OCI-LY7 (cell line): ENCODE data around the gene RHOD. TPM values are rescaled to one million over a fixed set of nuclear protein-coding genes. Genes with fewer than 3 reads are reported as not detected.

Source experiments
- BruUV-seq: library from RNA; stranded (reverse); fragments of 400-500 nt; replicated peaks from 2 replicates; lab custom pipeline; 2021; lab: Mats Ljungman, UMichigan
- CTCF ChIA-PET: fragments of 300-600 bp; sonication (Branson Sonifier 250); formaldehyde crosslinking; loops from one replicate; lab custom pipeline; 2022; ENCODE audit warnings: antibody characterized with exemption; ENCODE audit not compliant: unreplicated experiment; lab: Charles Lee
- POLR2A ChIA-PET: fragments of 300-600 bp; sonication (Branson Sonifier 250); formaldehyde crosslinking; loops from one replicate; lab custom pipeline; 2022; ENCODE audit warnings: antibody characterized with exemption; lab: Charles Lee
- DNase-seq: peaks from one replicate; pipeline ENCODE4 v3.0.0-alpha.2; 2015; ENCODE audit warnings: low spot score
- H2AFZ ChIP-seq: fragments of 200-600 bp; sonication (generic), shearing (Covaris generic); 2 replicates; pipeline ENCODE4 v1.6.1; 2014; ENCODE audit warnings: mild to moderate bottlenecking, antibody characterized with exemption, low read length, moderate library complexity
- H3K27ac ChIP-seq: fragments of 200-600 bp; sonication (generic); 2 replicates; pipeline ENCODE4 v1.5.1; 2014; ENCODE audit warnings: mixed run types, low read depth, mild to moderate bottlenecking, moderate library complexity, low read length, inconsistent platforms; ENCODE audit not compliant: poor library complexity, severe bottlenecking
- H3K36me3 ChIP-seq: fragments of 200-600 bp; sonication (generic); 2 replicates; pipeline ENCODE4 v1.6.1; 2014; ENCODE audit warnings: mild to moderate bottlenecking, antibody characterized with exemption, low read length, moderate library complexity, mixed read lengths; ENCODE audit not compliant: insufficient read depth
- H3K4me1 ChIP-seq: fragments of 200-600 bp; sonication (generic); 2 replicates; pipeline ENCODE4 v1.5.1; 2014; ENCODE audit warnings: mild to moderate bottlenecking, low read length; ENCODE audit not compliant: insufficient read depth, poor library complexity, severe bottlenecking
- H3K4me2 ChIP-seq: fragments of 200-600 bp; sonication (generic); 2 replicates; pipeline ENCODE4 v1.6.1; 2014; ENCODE audit warnings: mild to moderate bottlenecking, low read length
- H3K4me3 ChIP-seq: fragments of 200-600 bp; sonication (generic); 2 replicates; pipeline ENCODE4 v1.5.1; 2014; ENCODE audit warnings: mild to moderate bottlenecking, low read depth, low read length; ENCODE audit not compliant: poor library complexity, severe bottlenecking
- H3K79me2 ChIP-seq: fragments of 200-600 bp; sonication (generic); 2 replicates; pipeline ENCODE4 v1.6.1; 2016; ENCODE audit warnings: low read depth, mild to moderate bottlenecking, low read length, moderate library complexity, mixed read lengths; ENCODE audit not compliant: insufficient read depth
- H3K9me2 ChIP-seq: fragments of 200-600 bp; sonication (generic); 2 replicates; pipeline ENCODE4 v1.6.1; 2016; ENCODE audit warnings: mild to moderate bottlenecking, low read length, mixed read lengths; ENCODE audit not compliant: insufficient read depth
- H3K9me3 ChIP-seq: fragments of 200-600 bp; sonication (generic); 2 replicates; pipeline ENCODE4 v1.6.1; 2014; ENCODE audit warnings: mild to moderate bottlenecking, mixed run types, low read length, mixed read lengths
- H4K20me1 ChIP-seq: fragments of 200-600 bp; sonication (generic); 2 replicates; pipeline ENCODE4 v1.6.1; 2014; ENCODE audit warnings: mild to moderate bottlenecking, antibody characterized with exemption, low read length, moderate library complexity, mixed read lengths; ENCODE audit not compliant: insufficient read depth
- CTCF ChIP-seq: fragments of 200-600 bp; sonication (generic); conservative IDR thresholded peaks from 2 replicates; pipeline ENCODE4 v1.5.1; 2014; ENCODE audit warnings: mild to moderate bottlenecking, antibody characterized with exemption, low read length, moderate library complexity, mixed read lengths
- EZH2phosphoT487 ChIP-seq: fragments of 200-600 bp; sonication (generic); IDR thresholded peaks from 2 replicates; pipeline ENCODE4 v1.6.1; 2018; ENCODE audit warnings: low read depth, borderline replicate concordance, mild to moderate bottlenecking, mixed run types, antibody characterized with exemption, low read length, moderate library complexity, mixed read lengths
- intact Hi-C: fragments of 100-400 bp; cut with micrococcal nuclease; formaldehyde crosslinking; loops from one replicate; pipeline ENCODE4 v1.10.0; 2022; ENCODE audit not compliant: unreplicated experiment
- total RNA-seq, 2 experiments: library from RNA; depleted of rRNA in 1 of 2; stranded (reverse); fragments of >200 nt in 1 of 2; shearing (Covaris generic) in 1 of 2; gene quantifications; 2 replicates each; pipeline ENCODE4 v1.2.3, GENCODE V29; 2014 to 2022

RHOD gene
- total RNA-seq, 2 experiments from 2014 or later: not detected

- Histone ChIP-seq H4K20me1 (no peaks in the 10 kb centered on the region), H3K36me3 (no peaks in the 10 kb centered on the region), H3K9me2 (no peaks in the 10 kb centered on the region), H3K27ac (no peak overlapping the region), H3K4me2 (no peak overlapping the region), H3K79me2 (no peaks in the 10 kb centered on the region), H3K9me3 (no peaks in the 10 kb centered on the region), H3K4me3 (no peak overlapping the region), H3K4me1 (peaks cover 12% of the 10 kb centered on the region), H2AFZ (no peak overlapping the region)
- ChIA-PET CTCF (no interaction called here), POLR2A (interaction anchor here (0.7 kb wide), 1 partner anchor 176 kb away, joined by 4 read pairs; no protein-coding TSS in a partner anchor)
- no peak for DNase-seq
- TF ChIP-seq EZH2phosphoT487 (no peak), CTCF (no peak)
- intact Hi-C loops: loop anchor here (5.0 kb wide), 2 partner anchors 158 to 298 kb away; no protein-coding TSS in a partner anchor
- no TSS peak for BruUV-seq
Observed at GRCh38 chr11:67083786-67084366, 27.2 kb downstream of the RHOD start.

GRCh38 chr11:67085617-67086016 is 29.0 kb downstream of the RHOD start:
- CTCF ChIA-PET: no interaction called here
- no peak overlapping the region for H3K4me2 ChIP-seq
- POLR2A ChIA-PET: no interaction called here
- no peak overlapping the region for H2AFZ ChIP-seq
- no peak overlapping the region for H3K27ac ChIP-seq
- no peak for TF ChIP-seq EZH2phosphoT487
- TF ChIP-seq CTCF: no peak
- no peaks in the 10 kb centered on the region for H3K79me2 ChIP-seq
- H3K4me1 ChIP-seq: peaks cover 12% of the 10 kb centered on the region
- intact Hi-C loops: no loop called here
- BruUV-seq: no TSS peak
- no peak for DNase-seq
- no peak overlapping the region for H3K4me3 ChIP-seq
- H3K9me3 ChIP-seq: no peaks in the 10 kb centered on the region
- no peaks in the 10 kb centered on the region for H3K36me3 ChIP-seq
- no peaks in the 10 kb centered on the region for H4K20me1 ChIP-seq
- no peaks in the 10 kb centered on the region for H3K9me2 ChIP-seq

- no peak for TF ChIP-seq CTCF
- no peak for TF ChIP-seq EZH2phosphoT487
- Histone ChIP-seq H3K79me2 (no peaks in the 10 kb centered on the region), H4K20me1 (no peaks in the 10 kb centered on the region), H3K4me1 (no peaks in the 10 kb centered on the region), H2AFZ (no peak overlapping the region), H3K4me3 (no peak overlapping the region), H3K9me2 (no peaks in the 10 kb centered on the region), H3K36me3 (no peaks in the 10 kb centered on the region), H3K9me3 (no peaks in the 10 kb centered on the region), H3K4me2 (no peak overlapping the region), H3K27ac (no peak overlapping the region)
- CTCF ChIA-PET: no interaction called here
- intact Hi-C loops: no loop called here
- POLR2A ChIA-PET: interaction anchor here (0.7 kb wide), 1 partner anchor 28 kb away, joined by 3 read pairs; no protein-coding TSS in a partner anchor
- no peak for DNase-seq
- BruUV-seq: no TSS peak
Observed at GRCh38 chr11:67090717-67091116, 34.1 kb downstream of the RHOD start.
